Epithelial cell of proximal tubule (primary cell): Measurements from ENCODE around the gene GRXCR2. TPM values are rescaled to one million over a fixed set of nuclear protein-coding genes. Genes with fewer than 3 reads are reported as not detected.
A peak's percentile ranks its signal among the peaks of the same experiment; 100 is the strongest.

Source experiments
- DNase-seq: peaks from one replicate; pipeline ENCODE4 v3.0.0-alpha.2; 2011; ENCODE audit warnings: low read depth
- H3K4me3 ChIP-seq: 2 replicates; pipeline ENCODE4 v1.5.1; 2011; ENCODE audit warnings: low read depth, mild to moderate bottlenecking, low read length
- CTCF ChIP-seq: conservative IDR thresholded peaks from 2 replicates; pipeline ENCODE4 v1.5.1; 2012; ENCODE audit warnings: low read depth, mild to moderate bottlenecking, low read length
- total RNA-seq: library from RNA; depleted of rRNA; stranded (reverse); fragments of >200 nt; gene quantifications from 2 replicates; pipeline ENCODE4 v1.2.3, GENCODE V29; 2015

The GRXCR2 gene
- total RNA-seq, 1 donor from 2014 or later, result not detected

- no peak for DNase-seq
- H3K4me3 ChIP-seq, result no peak overlapping the region
- no peak for TF ChIP-seq CTCF
Measured at GRCh38 chr5:145863003-145863402, 9.8 kb downstream of the GRXCR2 start.

- H3K4me3 ChIP-seq, result no peak overlapping the region
- peak; percentile 49 for TF ChIP-seq CTCF
- no peak for DNase-seq
Measured at GRCh38 chr5:145859897-145860296, 12.9 kb downstream of the GRXCR2 start.

GRCh38 chr5:145859453-145859852 lies 13.4 kb downstream of the GRXCR2 start:
- DNase-seq, result no peak
- H3K4me3 ChIP-seq, result no peak overlapping the region
- no peak for TF ChIP-seq CTCF

- H3K4me3 ChIP-seq, result no peak overlapping the region
Measured at GRCh38 chr5:145858959-145859358, 13.9 kb downstream of the GRXCR2 start.

GRCh38 chr5:145856285-145856818 lies 16.5 kb downstream of the GRXCR2 start:
- no peak for TF ChIP-seq CTCF
- no peak for DNase-seq
- peak overlapping the region; percentile 57 for H3K4me3 ChIP-seq

More at GRCh38 chr5:145858959-145859358, 13.9 kb downstream of the GRXCR2 start:
- TF ChIP-seq CTCF, result no peak
- DNase-seq, result no peak

- no peak for DNase-seq
- H3K4me3 ChIP-seq, result peak overlapping the region; percentile 57
- TF ChIP-seq CTCF, result no peak
Measured at GRCh38 chr5:145855763-145856267, 17.0 kb downstream of the GRXCR2 start.

- no peak for TF ChIP-seq CTCF
- no peak overlapping the region for H3K4me3 ChIP-seq
- DNase-seq, result no peak
Measured at GRCh38 chr5:145854651-145855258, 18.1 kb downstream of the GRXCR2 start.
